Fibroblast of lung (primary cell): ENCODE measurements around the gene PDE4B. TPM values are rescaled to one million over a fixed set of nuclear protein-coding genes. Genes with fewer than 3 reads are reported as not detected.

Experiments used
- DNase-seq, 2 donors: peaks; one replicate each; pipeline versions ENCODE4 v3.0.0 to v3.0.0-alpha.2; 2010; ENCODE audit warnings: low read depth in 2 of 2
- H2AFZ ChIP-seq: 2 replicates; pipeline ENCODE4 v1.5.1; 2012; ENCODE audit warnings: low read length, control low read depth, inconsistent platforms
- H3K27ac ChIP-seq: 2 replicates; pipeline ENCODE4 v1.5.1; 2011; ENCODE audit warnings: low read length, control low read depth; ENCODE audit not compliant: insufficient read depth
- H3K27me3 ChIP-seq: 2 replicates; pipeline ENCODE4 v1.5.1; 2011; ENCODE audit warnings: mild to moderate bottlenecking, low read length; ENCODE audit not compliant: control insufficient read depth, insufficient read depth
- H3K36me3 ChIP-seq: 2 replicates; pipeline ENCODE4 v1.5.1; 2011; ENCODE audit warnings: low read length; ENCODE audit not compliant: control insufficient read depth, insufficient read depth
- H3K4me1 ChIP-seq: 2 replicates; pipeline ENCODE4 v1.5.1; 2011; ENCODE audit warnings: low read length; ENCODE audit not compliant: control insufficient read depth, insufficient read depth; ENCODE audit errors: extremely low read depth
- H3K4me2 ChIP-seq: 2 replicates; pipeline ENCODE4 v1.5.1; 2011; ENCODE audit warnings: low read length, control low read depth; ENCODE audit not compliant: insufficient read depth; ENCODE audit errors: extremely low read depth
- H3K4me3 ChIP-seq, 4 experiments: fragments of 200-600 bp in 1 of 4; sonication (generic) in 1 of 4; replicated peaks in 1 of 4; 2 replicates each; pipeline ENCODE4 v1.5.1; 2011 to 2016; ENCODE audit warnings: low read length in 4 of 4, low read depth in 3 of 4, mild to moderate bottlenecking in 3 of 4, control low read depth in 2 of 4, inconsistent platforms in 1 of 4, mixed read lengths in 1 of 4; ENCODE audit not compliant: insufficient read depth in 1 of 4; ENCODE audit errors: control extremely low read depth in 1 of 4
- H3K79me2 ChIP-seq: 2 replicates; pipeline ENCODE4 v1.5.1; 2012; ENCODE audit warnings: mild to moderate bottlenecking, low read length, inconsistent platforms; ENCODE audit not compliant: control insufficient read depth, insufficient read depth
- H3K9ac ChIP-seq: 2 replicates; pipeline ENCODE4 v1.5.1; 2011; ENCODE audit warnings: mild to moderate bottlenecking, low read length, control low read depth; ENCODE audit not compliant: insufficient read depth
- H3K9me3 ChIP-seq: 2 replicates; pipeline ENCODE4 v1.5.1; 2012; ENCODE audit warnings: low read depth, low read length; ENCODE audit not compliant: control insufficient read depth, insufficient read depth
- H4K20me1 ChIP-seq: 2 replicates; pipeline ENCODE4 v1.5.1; 2011; ENCODE audit warnings: low read length; ENCODE audit not compliant: control insufficient read depth, insufficient read depth; ENCODE audit errors: extremely low read depth
- CTCF ChIP-seq, 2 donors: IDR thresholded peaks in 1 of 2; conservative IDR thresholded peaks in 1 of 2; 1 replicate in 1 of 2; 2 replicates in 1 of 2; pipeline ENCODE4 v1.5.1; 2011 to 2012; ENCODE audit warnings: low read length in 2 of 2, control low read depth in 1 of 2, inconsistent platforms in 1 of 2, low read depth in 1 of 2, mild to moderate bottlenecking in 1 of 2
- EZH2 ChIP-seq: IDR thresholded peaks from 2 replicates; pipeline ENCODE4 v1.5.1; 2012; ENCODE audit warnings: low read length, control low read depth, mild to moderate bottlenecking; ENCODE audit errors: missing control alignments
- polyA plus RNA-seq, 2 donors: library from polyadenylated mRNA; depleted of rRNA in 1 of 2; stranded (reverse) in 1 of 2; unstranded in 1 of 2; fragments of >200 nt; gene quantifications; 2 replicates each; pipeline ENCODE4 v1.2.1, GENCODE V29; 2011 to 2012; ENCODE audit warnings: missing spikeins in 1 of 2
- total RNA-seq: library from RNA; depleted of rRNA; stranded (reverse); fragments of >200 nt; gene quantifications from 2 replicates; pipeline ENCODE4 v1.2.1, GENCODE V29; 2014

PDE4B gene
- total and polyA plus RNA-seq, 2 donors (not counting 1 experiment from before 2014, with no cell fraction given): 3.7 to 19.8 TPM

DNA sequence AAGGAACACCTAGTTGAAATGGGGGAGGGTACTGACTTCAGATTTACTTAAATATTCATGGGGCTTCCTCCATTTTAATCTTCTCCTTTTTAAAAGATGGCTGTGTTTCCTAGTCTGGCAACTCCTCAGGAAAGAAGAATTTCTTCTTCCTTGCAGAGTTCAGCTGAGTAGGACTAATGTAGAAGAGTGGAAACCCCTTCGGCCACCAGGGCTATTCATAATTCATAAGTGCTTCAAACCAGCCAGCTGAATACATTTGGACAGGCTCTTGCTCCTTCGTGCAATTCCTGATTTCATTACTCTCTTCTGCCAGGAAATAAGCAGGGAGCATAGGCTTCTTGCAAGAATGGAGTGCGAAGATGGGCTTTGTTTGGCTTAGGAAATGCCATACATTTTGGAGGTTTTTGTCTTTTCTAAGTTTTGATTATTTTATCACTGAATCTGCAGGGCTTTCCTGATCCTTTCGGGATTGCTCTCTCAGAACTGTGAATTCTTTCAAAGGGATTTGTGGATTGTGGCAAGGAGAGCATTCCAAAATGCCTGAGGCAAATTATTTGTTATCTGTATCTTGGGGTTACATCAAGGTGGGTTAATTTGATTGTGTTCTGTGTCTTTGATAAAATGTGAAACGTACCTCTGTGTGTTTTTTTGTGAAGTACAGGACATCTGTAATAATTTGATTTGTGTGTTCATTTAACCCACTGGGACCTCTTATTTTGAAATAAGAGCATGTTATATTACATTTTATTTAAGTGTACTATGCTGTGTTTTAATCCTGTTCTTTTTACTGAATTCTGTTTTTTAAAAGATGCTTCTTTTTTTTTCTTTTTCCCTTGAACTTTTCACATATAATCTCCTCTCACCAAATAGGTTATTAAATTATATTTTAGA, 561.9 kb downstream of the PDE4B start:
- Histone ChIP-seq H4K20me1 (no peaks in the 10 kb centered on the region), H3K36me3 (no peaks in the 10 kb centered on the region), H3K27me3 (no peaks in the 10 kb centered on the region), H3K4me1 (no peaks in the 10 kb centered on the region), H3K27ac (no peak overlapping the region), H3K79me2 (no peaks in the 10 kb centered on the region), H3K9ac (no peak overlapping the region), H3K4me2 (no peak overlapping the region), H2AFZ (peak overlapping the region; percentile 40), H3K4me3 (no peak overlapping the region), H3K9me3 (no peaks in the 10 kb centered on the region)
- peak; percentile 28 to 80 for DNase-seq
- TF ChIP-seq CTCF (conservative IDR thresholded peaks at IDR 0.05 in 1 of 2, IDR thresholded peaks at IDR 0.05 in 1 of 2; ENCODE audit: low read depth in 1 of 2, low read length in 2 of 2) (no peak), EZH2 (no peak)

DNA sequence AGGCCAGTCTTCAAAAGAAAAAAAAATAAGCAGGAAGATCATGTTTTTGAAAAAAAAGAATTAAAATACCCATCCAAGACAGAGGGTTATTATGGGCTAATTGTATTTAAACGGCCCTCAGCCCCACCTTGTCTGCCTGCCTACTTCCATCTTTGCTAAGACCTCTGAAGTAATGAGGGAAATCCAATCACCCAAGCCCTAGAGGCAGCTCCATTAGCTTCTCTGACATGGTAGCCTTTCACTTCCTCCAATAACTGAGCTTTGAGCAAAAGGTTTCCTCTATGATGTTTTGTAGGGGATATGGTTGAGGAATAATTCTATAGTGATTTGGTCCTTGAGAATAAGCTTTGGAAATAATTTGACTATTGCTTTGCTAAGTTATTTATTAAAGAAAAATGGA, 563.1 kb downstream of the PDE4B start:
- Histone ChIP-seq H2AFZ (no peak overlapping the region), H3K4me1 (no peaks in the 10 kb centered on the region), H3K27me3 (no peaks in the 10 kb centered on the region), H3K79me2 (no peaks in the 10 kb centered on the region), H3K9me3 (no peaks in the 10 kb centered on the region), H3K4me3 (no peak overlapping the region), H4K20me1 (no peaks in the 10 kb centered on the region), H3K9ac (no peak overlapping the region), H3K36me3 (no peaks in the 10 kb centered on the region), H3K4me2 (no peak overlapping the region), H3K27ac (no peak overlapping the region)
- no peak for TF ChIP-seq CTCF (conservative IDR thresholded peaks at IDR 0.05 in 1 of 2, IDR thresholded peaks at IDR 0.05 in 1 of 2; ENCODE audit: low read depth in 1 of 2, low read length in 2 of 2)
- TF ChIP-seq EZH2: no peak
- no peak for DNase-seq

- Histone ChIP-seq H3K36me3 (no peaks in the 10 kb centered on the region), H3K9me3 (no peaks in the 10 kb centered on the region), H2AFZ (no peak overlapping the region), H3K4me2 (no peak overlapping the region), H3K27ac (no peak overlapping the region), H3K4me3 (no peak overlapping the region), H4K20me1 (no peaks in the 10 kb centered on the region), H3K79me2 (no peaks in the 10 kb centered on the region), H3K9ac (no peak overlapping the region), H3K27me3 (no peaks in the 10 kb centered on the region), H3K4me1 (no peaks in the 10 kb centered on the region)
- DNase-seq: no peak
- TF ChIP-seq CTCF (conservative IDR thresholded peaks at IDR 0.05 in 1 of 2, IDR thresholded peaks at IDR 0.05 in 1 of 2; ENCODE audit: low read depth in 1 of 2, low read length in 2 of 2) (no peak), EZH2 (no peak)
Observed at GRCh38 chr1:66356605-66357004, 563.9 kb downstream of the PDE4B start.
